Liver (tissue), 9 donors: ENCODE measurements around the gene ZBTB7B. TPM values are rescaled to one million over a fixed set of nuclear protein-coding genes. Genes with fewer than 3 reads are reported as not detected.

Source experiments
- DNase-seq: peaks from one replicate; pipeline ENCODE4 v3.0.0-alpha.2; 2017; ENCODE audit warnings: low spot score
- H3K27ac ChIP-seq, 2 donors: one replicate each; pipeline ENCODE4 v1.7.0; 2013; ENCODE audit warnings: inconsistent platforms in 2 of 2, low read length in 2 of 2, control low read depth in 1 of 2, low read depth in 1 of 2, mild to moderate bottlenecking in 1 of 2
- H3K27me3 ChIP-seq, 4 donors: one replicate each; pipeline versions ENCODE4 v1.6.1 to v1.7.0; 2013; ENCODE audit warnings: low read length in 3 of 4, inconsistent platforms in 1 of 4, mild to moderate bottlenecking in 1 of 4, moderate library complexity in 1 of 4; ENCODE audit not compliant: control insufficient read depth in 4 of 4, insufficient read depth in 4 of 4
- H3K36me3 ChIP-seq, 4 donors: one replicate each; pipeline versions ENCODE4 v1.6.1 to v1.7.0; 2013; ENCODE audit warnings: low read length in 3 of 4, mild to moderate bottlenecking in 3 of 4, low read depth in 1 of 4, moderate library complexity in 1 of 4; ENCODE audit not compliant: control insufficient read depth in 4 of 4, insufficient read depth in 3 of 4
- H3K4me1 ChIP-seq, 4 donors: one replicate each; pipeline versions ENCODE4 v1.6.1 to v1.7.0; 2013; ENCODE audit warnings: low read length in 3 of 4, mild to moderate bottlenecking in 3 of 4, moderate library complexity in 1 of 4; ENCODE audit not compliant: control insufficient read depth in 4 of 4, insufficient read depth in 4 of 4
- H3K4me3 ChIP-seq, 3 donors: one replicate each; pipeline versions ENCODE4 v1.6.1 to v1.7.0; 2013; ENCODE audit warnings: low read length in 3 of 3, control low read depth in 1 of 3, low read depth in 1 of 3, mild to moderate bottlenecking in 1 of 3
- H3K9ac ChIP-seq, 2 donors: one replicate each; pipeline ENCODE4 v1.7.0; 2013; ENCODE audit warnings: low read length in 2 of 2, mild to moderate bottlenecking in 2 of 2, moderate library complexity in 2 of 2, control low read depth in 1 of 2, low read depth in 1 of 2
- H3K9me3 ChIP-seq, 4 donors: one replicate each; pipeline versions ENCODE4 v1.6.1 to v1.7.0; 2013; ENCODE audit warnings: low read length in 3 of 4; ENCODE audit not compliant: control insufficient read depth in 4 of 4
- ATF3 ChIP-seq: IDR thresholded peaks from 2 replicates; pipeline ENCODE4 v1.6.1; 2016; ENCODE audit warnings: antibody characterized with exemption
- EGR1 ChIP-seq, 2 donors: IDR thresholded peaks; 2 replicates each; pipeline ENCODE4 v1.6.1; 2016 to 2018; ENCODE audit warnings: antibody characterized with exemption in 2 of 2, low read depth in 2 of 2
- FOXA1 ChIP-seq: IDR thresholded peaks from 2 replicates; pipeline ENCODE4 v1.6.1; 2016; ENCODE audit warnings: antibody characterized with exemption
- FOXA2 ChIP-seq: IDR thresholded peaks from 2 replicates; pipeline ENCODE4 v1.6.1; 2016; ENCODE audit warnings: antibody characterized with exemption
- GABPA ChIP-seq, 2 donors: IDR thresholded peaks in 1 of 2; conservative IDR thresholded peaks in 1 of 2; 2 replicates each; pipeline ENCODE4 v1.6.1; 2016; ENCODE audit warnings: antibody characterized with exemption in 2 of 2, mild to moderate bottlenecking in 1 of 2, moderate library complexity in 1 of 2
- HNF4A ChIP-seq, 2 donors: conservative IDR thresholded peaks; 2 replicates each; pipeline ENCODE4 v1.6.1; 2016; ENCODE audit warnings: antibody characterized with exemption in 2 of 2, mild to moderate bottlenecking in 2 of 2
- HNF4G ChIP-seq: IDR thresholded peaks from 2 replicates; pipeline ENCODE4 v1.6.1; 2016; ENCODE audit warnings: antibody characterized with exemption
- JUND ChIP-seq, 2 donors: IDR thresholded peaks; 2 replicates each; pipeline ENCODE4 v1.6.1; 2016; ENCODE audit warnings: antibody characterized with exemption in 2 of 2
- NR2F2 ChIP-seq: IDR thresholded peaks from 2 replicates; pipeline ENCODE4 v1.6.1; 2016; ENCODE audit warnings: antibody characterized with exemption
- RAD21 ChIP-seq, 2 donors: IDR thresholded peaks; 2 replicates each; pipeline ENCODE4 v1.6.1; 2016; ENCODE audit warnings: antibody characterized with exemption in 2 of 2, mild to moderate bottlenecking in 2 of 2
- REST ChIP-seq: IDR thresholded peaks from 2 replicates; pipeline ENCODE4 v1.6.1; 2016; ENCODE audit warnings: antibody characterized with exemption, mild to moderate bottlenecking
- RXRA ChIP-seq, 2 donors: IDR thresholded peaks; 2 replicates each; pipeline ENCODE4 v1.6.1; 2017 to 2018; ENCODE audit warnings: antibody characterized with exemption in 2 of 2, mild to moderate bottlenecking in 1 of 2
- SP1 ChIP-seq: IDR thresholded peaks from 2 replicates; pipeline ENCODE4 v1.6.1; 2018; ENCODE audit warnings: antibody characterized with exemption, mild to moderate bottlenecking
- YY1 ChIP-seq: IDR thresholded peaks from 2 replicates; pipeline ENCODE4 v1.6.1; 2016; ENCODE audit warnings: antibody characterized with exemption, mild to moderate bottlenecking
- ZBTB33 ChIP-seq: IDR thresholded peaks from 2 replicates; pipeline ENCODE4 v1.6.1; 2016; ENCODE audit warnings: antibody characterized with exemption
- WGBS: extraction: QIAGEN DNeasy Blood & Tissue Kit; methylation state at CpG from one replicate; pipeline ENCODE4 v1.1.7; 2013; 5-methylcytosine and 5-hydroxymethylcytosine counted together
- polyA plus RNA-seq, 2 donors: library from polyadenylated mRNA; stranded (reverse) in 1 of 2; unstranded in 1 of 2; fragments of 200-250 nt in 1 of 2; fragments of >200 nt in 1 of 2; fragmentation: Nextera tagmentation in 1 of 2; extraction: Ambion mirVana in 1 of 2; gene quantifications; one replicate each; pipeline versions ENCODE4 v1.2.1 to v1.2.3, GENCODE V29; 2013 to 2015
- total RNA-seq, 2 donors: library from RNA; depleted of rRNA; stranded (reverse); fragments of >200 nt; gene quantifications; one replicate each; pipeline ENCODE4 v1.2.3, GENCODE V29; 2014
- donor health status: healthy.
- donor health status: healthy.
- donor health status: healthy.
- donor health status: healthy.
- donor health status: healthy.

ZBTB7B gene
- total and polyA plus RNA-seq, 4 donors: 7.0 to 50.2 (median 21.1) TPM

GRCh38 chr1:155000411-155000725 lies 2.2 kb upstream of the ZBTB7B start:
- no peak for DNase-seq
- peaks cover 7 to 41% (median 32%) of the 10 kb centered on the region in 4 donors for H3K4me1 ChIP-seq
- WGBS: 0% methylated on average over 13 of the region's 13 CpGs

GRCh38 chr1:155000726-155001424 lies 1.7 kb upstream of the ZBTB7B start:
- Histone ChIP-seq H3K4me3 (peak overlapping the region; percentile 73 to 74 (median 73)), H3K27me3 (no peaks in the 10 kb centered on the region), H3K27ac (peak overlapping the region; percentile 96 to 97), H3K9ac (peak overlapping the region; percentile 71 to 87), H3K36me3 (no peaks in the 10 kb centered on the region), H3K9me3 (no peaks in the 10 kb centered on the region), H3K4me1 (peaks cover 10 to 46% (median 37%) of the 10 kb centered on the region in 4 donors)
- DNase-seq: peak; percentile 85
- WGBS: under 1% methylated on average over 43 of the region's 43 CpGs
- TF ChIP-seq FOXA2: no peak
- TF ChIP-seq ATF3: peak; percentile 73
- TF ChIP-seq REST: peak; percentile 61
- TF ChIP-seq GABPA (IDR thresholded peaks at IDR 0.05 in 1 of 2, conservative IDR thresholded peaks at IDR 0.05 in 1 of 2): peak in 1 of 2 donors; percentile 36
- TF ChIP-seq FOXA1: no peak
- peak; percentile 81 to 93 for TF ChIP-seq RXRA (IDR thresholded peaks at IDR 0.05)
- TF ChIP-seq YY1: peak; percentile 71

More at GRCh38 chr1:155000411-155000725, 2.2 kb upstream of the ZBTB7B start:
- Histone ChIP-seq H3K27me3 (no peaks in the 10 kb centered on the region), H3K9me3 (no peaks in the 10 kb centered on the region), H3K9ac (peak overlapping the region in 1 of 2 donors; percentile 54), H3K27ac (peak overlapping the region; percentile 96 to 97), H3K4me3 (peak overlapping the region; percentile 59 to 73 (median 73)), H3K36me3 (no peaks in the 10 kb centered on the region)
- TF ChIP-seq EGR1 (IDR thresholded peaks at IDR 0.05; ENCODE audit: low read depth in 2 of 2) (no peak), HNF4G (no peak), RAD21 (IDR thresholded peaks at IDR 0.05) (no peak), ATF3 (no peak), JUND (IDR thresholded peaks at IDR 0.05) (no peak), YY1 (no peak), FOXA1 (no peak), REST (no peak), FOXA2 (no peak), ZBTB33 (no peak), NR2F2 (no peak), HNF4A (conservative IDR thresholded peaks at IDR 0.05) (no peak), SP1 (no peak)
